Measurements from ENCODE around the gene FKBP10.
"Not testable (repeated sequence)": the region's sequence is repeated elsewhere in the genome, so short reads cannot be mapped to it uniquely, and the experiment has no call there.

The FKBP10 gene

GRCh38 chr17:41839448-41839847 lies 26.6 kb downstream of the FKBP10 start:
- not testable (repeated sequence) for DNase-seq

DNA sequence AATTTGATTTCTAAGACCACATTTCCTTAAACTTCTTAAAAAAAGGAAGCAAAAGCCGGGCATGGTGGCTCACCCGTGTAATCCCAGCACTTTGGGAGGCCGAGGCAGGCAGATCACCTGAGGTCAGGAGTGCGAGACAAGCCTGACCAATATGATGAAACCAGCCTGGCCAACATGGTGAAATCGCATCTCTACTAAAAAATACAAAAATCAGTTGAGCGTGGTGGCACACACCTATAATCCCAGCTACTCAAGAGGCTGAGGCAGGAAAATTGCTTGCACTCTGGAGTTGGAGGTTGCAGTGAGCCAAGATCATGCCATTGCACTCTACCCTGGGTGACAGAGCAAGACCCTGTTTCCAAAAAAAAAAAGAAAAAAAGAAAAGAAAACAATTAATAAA lies 28.0 kb downstream of the FKBP10 start:
- DNase-seq = not testable (repeated sequence)

DNA sequence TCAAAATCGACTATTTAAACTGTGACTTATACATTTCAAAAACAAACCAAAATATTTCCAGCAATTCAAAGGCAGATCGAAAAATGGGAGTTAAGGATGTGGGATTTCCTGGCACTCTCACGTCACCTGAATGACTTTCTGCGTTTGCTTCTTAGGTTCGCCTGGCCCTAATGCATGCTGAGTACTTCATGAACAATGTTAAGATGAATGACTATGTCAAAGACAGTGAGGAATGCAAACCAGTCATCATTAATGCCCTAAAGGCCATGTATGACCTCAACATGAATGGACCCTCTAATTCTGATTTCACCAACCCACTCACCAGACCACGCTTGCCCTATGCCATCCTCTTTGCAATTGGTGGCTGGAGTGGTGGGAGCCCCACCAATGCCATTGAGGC lies 32.2 kb downstream of the FKBP10 start:
- DNase-seq = no peak

GRCh38 chr17:41848788-41849187 lies 36.0 kb downstream of the FKBP10 start:
- no peak for DNase-seq

- DNase-seq = no peak
Measured at GRCh38 chr17:41849251-41849990, 36.6 kb downstream of the FKBP10 start.

DNA sequence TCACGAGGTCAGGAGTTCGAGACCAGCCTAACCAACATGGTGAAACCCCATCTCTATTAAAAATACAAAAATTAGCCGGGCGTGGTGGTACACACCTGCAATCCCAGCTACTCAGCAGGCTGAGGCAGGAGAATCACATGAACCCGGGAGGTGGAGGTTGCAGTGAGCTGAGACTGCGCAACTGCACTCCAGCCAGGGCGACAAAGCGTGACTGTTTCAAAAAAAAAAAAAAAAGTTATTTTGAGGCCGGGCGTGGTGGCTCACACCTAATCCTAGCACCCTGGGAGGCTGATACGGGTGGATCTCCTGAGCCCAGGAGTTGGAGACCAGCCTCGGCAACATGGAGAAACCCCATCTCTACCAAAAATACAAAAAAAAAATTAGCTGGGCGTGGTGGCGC lies 38.6 kb downstream of the FKBP10 start:
- DNase-seq = not testable (repeated sequence)

GRCh38 chr17:41860254-41860931 lies 47.6 kb downstream of the FKBP10 start:
- DNase-seq = no peak

GRCh38 chr17:41863074-41863848 lies 50.5 kb downstream of the FKBP10 start:
- DNase-seq = peak; percentile 3

- peak; percentile 45 for DNase-seq
Measured at GRCh38 chr17:41864498-41864835, 51.7 kb downstream of the FKBP10 start.

DNA sequence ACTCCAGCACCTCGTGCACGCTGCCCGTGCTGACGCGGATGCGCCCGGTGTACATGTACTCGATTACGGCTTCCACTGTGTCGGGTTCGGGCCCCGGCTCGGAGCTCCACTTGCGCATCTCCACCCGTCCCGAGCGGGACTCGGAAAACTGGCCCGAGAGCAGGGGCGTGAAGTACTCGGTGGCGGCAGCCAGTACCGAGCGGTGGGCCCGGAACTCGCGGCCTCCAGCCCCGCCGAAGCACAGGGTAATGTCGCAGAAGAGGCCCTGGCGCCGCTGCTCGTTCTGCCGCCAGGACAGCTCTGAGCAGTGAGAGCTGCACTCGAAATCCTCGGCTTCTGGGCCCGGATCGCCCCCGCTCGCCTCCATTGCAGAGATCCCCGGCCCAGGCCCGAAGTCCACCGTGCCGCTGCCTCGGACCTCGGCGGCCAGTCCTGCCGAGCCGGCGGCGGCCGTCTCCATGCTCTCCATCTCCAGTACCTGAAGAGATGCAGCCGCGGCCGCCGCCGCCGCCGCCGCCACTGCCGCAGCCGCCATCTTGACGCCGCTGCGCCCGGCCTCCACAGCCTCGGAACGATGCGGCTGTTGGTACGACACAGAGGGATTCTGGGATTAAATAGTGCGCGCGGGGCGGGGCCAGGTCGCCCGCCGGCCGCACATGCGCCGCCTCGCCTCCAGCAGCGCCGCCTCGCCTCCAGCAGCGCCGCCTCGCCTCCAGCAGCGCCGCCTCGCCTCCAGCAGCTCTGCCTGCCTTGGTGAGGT lies 52.2 kb downstream of the FKBP10 start, which contains the start of gene KLHL11:
Gene KLHL11 (minus strand): TSS at position 588 of the 760 bp plus-strand sequence. CDS start 53 bp downstream, at position 535.
- DNase-seq = peak; percentile 86

GRCh38 chr17:41865596-41865893 lies 52.7 kb downstream of the FKBP10 start:
- no peak for DNase-seq

- DNase-seq = no peak
Measured at GRCh38 chr17:41868568-41868967, 55.8 kb downstream of the FKBP10 start.

DNA sequence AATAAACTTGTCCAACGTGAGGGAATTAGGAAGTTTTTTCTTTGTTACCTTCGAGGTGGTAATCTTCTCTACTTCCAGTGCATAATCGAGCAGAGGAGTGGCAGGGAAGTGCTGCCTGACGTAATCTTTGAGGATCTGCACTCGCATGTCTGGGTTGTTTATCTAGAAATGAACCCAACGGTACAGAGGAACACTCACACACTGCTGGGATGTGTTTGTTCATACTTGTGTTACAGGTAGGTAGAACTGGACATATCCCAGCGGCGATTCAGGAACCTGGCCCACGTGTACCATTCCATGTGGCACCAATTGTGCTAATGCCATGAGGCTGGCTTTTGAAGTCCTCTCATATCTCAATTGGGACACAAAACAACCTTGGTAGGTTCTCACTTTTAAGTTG lies 56.6 kb downstream of the FKBP10 start:
- DNase-seq = no peak

DNA sequence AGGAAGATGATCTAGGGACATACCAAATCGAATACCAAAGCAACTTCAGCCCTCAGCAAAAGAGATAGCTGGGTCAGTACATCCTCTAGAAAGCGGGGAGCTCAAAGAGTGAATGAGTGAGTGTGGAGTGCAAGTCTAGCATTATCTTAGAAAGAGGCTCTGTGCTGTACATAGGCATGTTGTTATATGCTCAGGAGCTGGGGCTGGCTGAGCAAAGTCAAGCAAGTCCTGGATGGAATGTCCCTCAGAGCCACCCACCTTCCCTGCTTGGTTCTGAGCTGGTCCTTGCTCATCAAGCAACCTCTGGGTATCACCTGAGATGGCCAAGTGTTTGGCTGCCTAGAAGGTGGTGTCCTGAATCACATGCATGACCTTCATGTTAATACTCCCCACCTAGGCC lies 57.3 kb downstream of the FKBP10 start:
- no peak for DNase-seq

GRCh38 chr17:41870627-41871026 lies 57.8 kb downstream of the FKBP10 start:
- DNase-seq = no peak

GRCh38 chr17:41871789-41872188 lies 59.0 kb downstream of the FKBP10 start:
- DNase-seq = no peak

All from CD4-positive, alpha-beta T cell treated with Interferon gamma for 1 hour (primary cell).